ENCODE results near the gene CAMK2A. TPM values are rescaled to one million over a fixed set of nuclear protein-coding genes. Genes with fewer than 3 reads are reported as not detected.
A peak's percentile ranks its signal among the peaks of the same experiment; 100 is the strongest.

Gene CAMK2A
- total RNA-seq, 4 donors from 2014 or later: 0.32 to 0.82 TPM; not detected in 2

- WGBS, 2 donors (ENCODE audit: low coverage in 1 of 2): 46 to 56% methylated on average over 8 to 19 of the region's 19 CpGs
- Histone ChIP-seq H3K9me3 (no peaks in the 10 kb centered on the region), H3K4me3 (no peak overlapping the region), H3K36me3 (no peaks in the 10 kb centered on the region), H3K27ac (peak overlapping the region; percentile 49 to 79 (median 68)), H3K4me1 (peaks cover 10 to 38% (median 34%) of the 10 kb centered on the region in 4 donors), H3K27me3 (no peaks in the 10 kb centered on the region)
- no peak for DNase-seq
- TF ChIP-seq POLR2A (IDR thresholded peaks at IDR 0.05) (no peak), POLR2AphosphoS5 (IDR thresholded peaks at IDR 0.05) (no peak), EP300 (IDR thresholded peaks at IDR 0.05; ENCODE audit: low read depth) (no peak), CTCF (IDR thresholded peaks at IDR 0.05) (no peak)
- in situ Hi-C loops (cut with MboI; ENCODE audit: low pct_ligation_motif_present in 1 of 4, low pct_unique_long_range_greater_than_20kb in 1 of 4, low sequenced_read_pairs in 3 of 4) (loop anchor here in 1 of 4 donors (25.0 kb wide), 1 partner anchor 371 kb away; no protein-coding TSS in a partner anchor), intact Hi-C loops (cut with DNase I; ENCODE audit: low total_unique reads) (no loop called here)
Measured at GRCh38 chr5:150208187-150209098, 81.1 kb downstream of the CAMK2A start.

DNA sequence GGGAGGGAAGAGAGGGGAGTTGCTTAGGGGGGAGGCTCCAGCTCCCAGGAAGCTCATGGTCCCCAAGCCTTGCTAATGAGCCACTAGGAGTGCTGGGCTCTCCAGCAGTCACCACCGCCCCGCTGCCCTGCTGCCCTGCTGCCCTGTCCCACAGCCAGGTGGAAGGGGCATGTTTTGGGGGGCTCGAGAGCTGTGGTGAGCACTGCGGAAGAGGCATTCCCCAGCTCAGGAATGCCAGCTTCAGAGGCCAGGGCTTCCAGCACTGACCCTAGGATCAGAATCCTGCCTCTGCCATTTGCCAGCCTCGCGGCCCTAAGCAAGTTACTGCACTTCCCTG is 82.8 kb downstream of the CAMK2A start:
- no peak for DNase-seq
- H3K4me3 ChIP-seq: no peak overlapping the region
- in situ Hi-C loops (cut with MboI; ENCODE audit: low pct_ligation_motif_present in 1 of 4, low pct_unique_long_range_greater_than_20kb in 1 of 4, low sequenced_read_pairs in 3 of 4): loop anchor here in 1 of 4 donors (25.0 kb wide), 1 partner anchor 369 kb away; no protein-coding TSS in a partner anchor

GRCh38 chr5:150206098-150206778 is 83.3 kb downstream of the CAMK2A start:
- Histone ChIP-seq H3K4me3 (no peak overlapping the region), H3K4me1 (peaks cover 10 to 32% (median 26%) of the 10 kb centered on the region in 4 donors), H3K9me3 (no peaks in the 10 kb centered on the region), H3K27ac (no peak overlapping the region), H3K36me3 (no peaks in the 10 kb centered on the region), H3K27me3 (no peaks in the 10 kb centered on the region)
- in situ Hi-C loops (cut with MboI; ENCODE audit: low pct_ligation_motif_present in 1 of 4, low pct_unique_long_range_greater_than_20kb in 1 of 4, low sequenced_read_pairs in 3 of 4) (loop anchor here in 1 of 4 donors (25.0 kb wide), 1 partner anchor 369 kb away; no protein-coding TSS in a partner anchor), intact Hi-C loops (cut with DNase I; ENCODE audit: low total_unique reads) (no loop called here)
- whole genome bisulfite sequencing, 2 donors (ENCODE audit: low coverage in 1 of 2): 85% methylated on average over 6 of the region's 6 CpGs; no CpG with 5 or more reads in 1 of the 2 donors
- DNase-seq: no peak
- no peak for TF ChIP-seq POLR2AphosphoS5 (IDR thresholded peaks at IDR 0.05)
- no peak for TF ChIP-seq POLR2A (IDR thresholded peaks at IDR 0.05)

More for the DNA sequence above, 82.8 kb downstream of the CAMK2A start:
- WGBS, 2 donors (ENCODE audit: low coverage in 1 of 2): 89% methylated on average over 6 of the region's 6 CpGs; no CpG with 5 or more reads in 1 of the 2 donors
- no peaks in the 10 kb centered on the region for H3K36me3 ChIP-seq
- H3K27me3 ChIP-seq: no peaks in the 10 kb centered on the region
- H3K27ac ChIP-seq: no peak overlapping the region
- intact Hi-C loops (cut with DNase I; ENCODE audit: low total_unique reads): no loop called here
- no peak for TF ChIP-seq POLR2A (IDR thresholded peaks at IDR 0.05)
- TF ChIP-seq EP300 (IDR thresholded peaks at IDR 0.05; ENCODE audit: low read depth): no peak
- no peak for TF ChIP-seq POLR2AphosphoS5 (IDR thresholded peaks at IDR 0.05)
- no peak for TF ChIP-seq CTCF (IDR thresholded peaks at IDR 0.05)
- peaks cover 10 to 37% (median 31%) of the 10 kb centered on the region in 4 donors for H3K4me1 ChIP-seq
- no peaks in the 10 kb centered on the region for H3K9me3 ChIP-seq

- no peaks in the 10 kb centered on the region for H3K9me3 ChIP-seq
- in situ Hi-C loops (cut with MboI; ENCODE audit: low pct_ligation_motif_present in 1 of 4, low pct_unique_long_range_greater_than_20kb in 1 of 4, low sequenced_read_pairs in 3 of 4) (loop anchor here in 1 of 4 donors (25.0 kb wide), 1 partner anchor 367 kb away; no protein-coding TSS in a partner anchor), intact Hi-C loops (cut with DNase I; ENCODE audit: low total_unique reads) (no loop called here)
- no peak for TF ChIP-seq EP300 (IDR thresholded peaks at IDR 0.05; ENCODE audit: low read depth)
- TF ChIP-seq CTCF (IDR thresholded peaks at IDR 0.05): no peak
- no peak for TF ChIP-seq POLR2A (IDR thresholded peaks at IDR 0.05)
- no peak for TF ChIP-seq POLR2AphosphoS5 (IDR thresholded peaks at IDR 0.05)
- DNase-seq: no peak
- no peak overlapping the region for H3K27ac ChIP-seq
- H3K27me3 ChIP-seq: no peaks in the 10 kb centered on the region
- no peaks in the 10 kb centered on the region for H3K36me3 ChIP-seq
- peaks cover 10 to 15% (median 13%) of the 10 kb centered on the region in 4 donors for H3K4me1 ChIP-seq
- H3K4me3 ChIP-seq: no peak overlapping the region
- WGBS, 2 donors (ENCODE audit: low coverage in 1 of 2): 89% methylated on average over 13 of the region's 13 CpGs; no CpG with 5 or more reads in 1 of the 2 donors
Measured at GRCh38 chr5:150204590-150204960, 85.0 kb downstream of the CAMK2A start.

All from transverse colon (tissue), 4 donors.